ENCODE results near the gene MCM3AP. TPM values are rescaled to one million over a fixed set of nuclear protein-coding genes. Genes with fewer than 3 reads are reported as not detected.

MCM3AP gene
- total and polyA plus RNA-seq, 2 experiments from 2014 or later, result 35.4 to 64.8 TPM

GRCh38 chr21:46245213-46245915 lies 40.0 kb downstream of the MCM3AP start:
- H4K20me1 ChIP-seq (ENCODE audit: insufficient read depth, poor library complexity, severe bottlenecking), result no peaks in the 10 kb centered on the region
- no peaks in the 10 kb centered on the region for H3K79me2 ChIP-seq
- H2AFZ ChIP-seq, result no peak overlapping the region
- H3K4me2 ChIP-seq, result no peak overlapping the region
- no peak for DNase-seq (ENCODE audit: low spot score)
- H3K4me1 ChIP-seq (ENCODE audit: insufficient read depth), result no peaks in the 10 kb centered on the region
- H3K36me3 ChIP-seq (replicated peaks; ENCODE audit: insufficient read depth, low read depth), result no peaks in the 10 kb centered on the region
- H3K9me3 ChIP-seq (ENCODE audit: low read depth), result no peaks in the 10 kb centered on the region
- no peaks in the 10 kb centered on the region for H3K9me2 ChIP-seq (replicated peaks; ENCODE audit: insufficient read depth)
- H3K27ac ChIP-seq, result no peak overlapping the region
- H3K27me3 ChIP-seq, result no peaks in the 10 kb centered on the region
- no peak overlapping the region for H3K4me3 ChIP-seq
- WGBS (ENCODE audit: low lambda C conversion rate, missing lambda C conversion rate), result 100% methylated on average over 3 of the region's 3 CpGs
- TF ChIP-seq, protein P1, sequence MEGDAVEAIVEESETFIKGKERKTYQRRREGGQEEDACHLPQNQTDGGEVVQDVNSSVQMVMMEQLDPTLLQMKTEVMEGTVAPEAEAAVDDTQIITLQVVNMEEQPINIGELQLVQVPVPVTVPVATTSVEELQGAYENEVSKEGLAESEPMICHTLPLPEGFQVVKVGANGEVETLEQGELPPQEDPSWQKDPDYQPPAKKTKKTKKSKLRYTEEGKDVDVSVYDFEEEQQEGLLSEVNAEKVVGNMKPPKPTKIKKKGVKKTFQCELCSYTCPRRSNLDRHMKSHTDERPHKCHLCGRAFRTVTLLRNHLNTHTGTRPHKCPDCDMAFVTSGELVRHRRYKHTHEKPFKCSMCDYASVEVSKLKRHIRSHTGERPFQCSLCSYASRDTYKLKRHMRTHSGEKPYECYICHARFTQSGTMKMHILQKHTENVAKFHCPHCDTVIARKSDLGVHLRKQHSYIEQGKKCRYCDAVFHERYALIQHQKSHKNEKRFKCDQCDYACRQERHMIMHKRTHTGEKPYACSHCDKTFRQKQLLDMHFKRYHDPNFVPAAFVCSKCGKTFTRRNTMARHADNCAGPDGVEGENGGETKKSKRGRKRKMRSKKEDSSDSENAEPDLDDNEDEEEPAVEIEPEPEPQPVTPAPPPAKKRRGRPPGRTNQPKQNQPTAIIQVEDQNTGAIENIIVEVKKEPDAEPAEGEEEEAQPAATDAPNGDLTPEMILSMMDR (IDR thresholded peaks at IDR 0.05; ENCODE audit: poor library complexity), result no peak
- no peak for TF ChIP-seq EZH2 (IDR thresholded peaks at IDR 0.05; ENCODE audit: borderline replicate concordance)
- TF ChIP-seq EZH2phosphoT487 (IDR thresholded peaks at IDR 0.05; ENCODE audit: low read depth, severe bottlenecking, unreplicated experiment), result no peak

DNA sequence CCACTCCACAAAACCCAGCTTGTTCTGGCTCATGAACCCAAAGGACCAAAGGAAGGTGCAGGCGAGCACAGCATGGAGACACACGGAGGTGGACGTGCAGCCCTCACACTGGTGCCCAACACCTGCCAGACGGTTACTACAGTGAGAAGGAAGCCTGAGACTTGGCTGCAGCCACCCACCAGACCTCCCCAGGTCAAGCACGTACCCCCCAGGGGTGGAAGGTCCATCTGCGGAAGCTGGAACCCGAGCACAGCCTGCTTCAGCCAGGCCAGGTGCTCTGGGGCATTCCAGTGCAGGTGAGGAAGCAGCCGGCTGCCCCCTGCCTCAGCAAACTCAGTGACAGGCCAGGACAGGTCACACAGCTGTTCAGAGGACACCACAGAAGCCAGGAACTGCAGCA lies 40.8 kb downstream of the MCM3AP start:
- Histone ChIP-seq H3K79me2 (no peaks in the 10 kb centered on the region), H3K4me3 (no peak overlapping the region), H3K27me3 (no peaks in the 10 kb centered on the region), H4K20me1 (ENCODE audit: insufficient read depth, poor library complexity, severe bottlenecking) (no peaks in the 10 kb centered on the region), H3K9me2 (replicated peaks; ENCODE audit: insufficient read depth) (no peaks in the 10 kb centered on the region), H3K27ac (no peak overlapping the region), H3K4me1 (ENCODE audit: insufficient read depth) (no peaks in the 10 kb centered on the region), H3K4me2 (no peak overlapping the region), H3K36me3 (replicated peaks; ENCODE audit: insufficient read depth, low read depth) (no peaks in the 10 kb centered on the region), H2AFZ (no peak overlapping the region), H3K9me3 (ENCODE audit: low read depth) (no peaks in the 10 kb centered on the region)
- DNase-seq (ENCODE audit: low spot score), result no peak
- 97% methylated on average over 8 of the region's 8 CpGs for whole genome bisulfite sequencing (ENCODE audit: low lambda C conversion rate, missing lambda C conversion rate)
- TF ChIP-seq, protein P1 (IDR thresholded peaks at IDR 0.05; ENCODE audit: poor library complexity), result no peak
- TF ChIP-seq EZH2phosphoT487 (IDR thresholded peaks at IDR 0.05; ENCODE audit: low read depth, severe bottlenecking, unreplicated experiment) (no peak), EZH2 (IDR thresholded peaks at IDR 0.05; ENCODE audit: borderline replicate concordance) (no peak)

- H3K36me3 ChIP-seq (replicated peaks; ENCODE audit: insufficient read depth, low read depth), result no peaks in the 10 kb centered on the region
- H3K4me2 ChIP-seq, result no peak overlapping the region
- H4K20me1 ChIP-seq (ENCODE audit: insufficient read depth, poor library complexity, severe bottlenecking), result no peaks in the 10 kb centered on the region
- no peak overlapping the region for H2AFZ ChIP-seq
- H3K27me3 ChIP-seq, result no peaks in the 10 kb centered on the region
- no peaks in the 10 kb centered on the region for H3K9me3 ChIP-seq (ENCODE audit: low read depth)
- H3K4me1 ChIP-seq (ENCODE audit: insufficient read depth), result no peaks in the 10 kb centered on the region
- no peak overlapping the region for H3K27ac ChIP-seq
- no peaks in the 10 kb centered on the region for H3K79me2 ChIP-seq
- no peak overlapping the region for H3K4me3 ChIP-seq
- H3K9me2 ChIP-seq (replicated peaks; ENCODE audit: insufficient read depth), result no peaks in the 10 kb centered on the region
- DNase-seq (ENCODE audit: low spot score), result no peak
- TF ChIP-seq EZH2phosphoT487 (IDR thresholded peaks at IDR 0.05; ENCODE audit: low read depth, severe bottlenecking, unreplicated experiment), result no peak
- TF ChIP-seq EZH2 (IDR thresholded peaks at IDR 0.05; ENCODE audit: borderline replicate concordance), result no peak
- TF ChIP-seq, protein P1 (IDR thresholded peaks at IDR 0.05; ENCODE audit: poor library complexity), result no peak
- 97% methylated on average over 3 of the region's 3 CpGs for WGBS (ENCODE audit: low lambda C conversion rate, missing lambda C conversion rate)
These were observed 41.5 kb downstream of the MCM3AP start for GRCh38 chr21:46243960-46244361.

Measured in hepatocyte (in vitro differentiated cells).